ENCODE data around the gene VGLL3. TPM values are rescaled to one million over a fixed set of nuclear protein-coding genes. Genes with fewer than 3 reads are reported as not detected.

Gene VGLL3
- total RNA-seq, 1 donor from 2014 or later = 2.0 TPM

Other genes starting within 250 kb of the VGLL3 start
- gene CHMP2B, start 236.2 kb upstream of the VGLL3 start, total RNA-seq = 30.0 TPM